Mucosa of rectum (tissue), 2 donors: Measurements from ENCODE around the gene GM2A.

ENCODE experiments used
- H3K27ac ChIP-seq, 2 donors: one replicate each; pipeline ENCODE4 v1.7.0; 2013; ENCODE audit warnings: inconsistent platforms in 2 of 2, low read depth in 2 of 2, low read length in 2 of 2
- H3K27me3 ChIP-seq, 2 donors: one replicate each; pipeline ENCODE4 v1.7.0; 2013; ENCODE audit warnings: low read length in 2 of 2; ENCODE audit not compliant: control insufficient read depth in 2 of 2, insufficient read depth in 2 of 2
- H3K36me3 ChIP-seq, 2 donors: one replicate each; pipeline ENCODE4 v1.7.0; 2013; ENCODE audit warnings: low read length in 2 of 2; ENCODE audit not compliant: control insufficient read depth in 2 of 2, insufficient read depth in 2 of 2
- H3K4me1 ChIP-seq, 2 donors: one replicate each; pipeline ENCODE4 v1.7.0; 2013; ENCODE audit warnings: low read length in 2 of 2, mild to moderate bottlenecking in 1 of 2; ENCODE audit not compliant: control insufficient read depth in 2 of 2, insufficient read depth in 2 of 2
- H3K4me3 ChIP-seq, 2 donors: one replicate each; pipeline ENCODE4 v1.7.0; 2013; ENCODE audit warnings: low read length in 2 of 2
- H3K9ac ChIP-seq, 2 donors: one replicate each; pipeline ENCODE4 v1.7.0; 2013; ENCODE audit warnings: low read length in 2 of 2, low read depth in 1 of 2, mild to moderate bottlenecking in 1 of 2
- H3K9me3 ChIP-seq, 2 donors: one replicate each; pipeline ENCODE4 v1.7.0; 2013; ENCODE audit warnings: low read length in 2 of 2; ENCODE audit not compliant: control insufficient read depth in 2 of 2
- donor health status: healthy.
- donor health status: Normal muscosa, but diverticular disease.

Gene GM2A

DNA sequence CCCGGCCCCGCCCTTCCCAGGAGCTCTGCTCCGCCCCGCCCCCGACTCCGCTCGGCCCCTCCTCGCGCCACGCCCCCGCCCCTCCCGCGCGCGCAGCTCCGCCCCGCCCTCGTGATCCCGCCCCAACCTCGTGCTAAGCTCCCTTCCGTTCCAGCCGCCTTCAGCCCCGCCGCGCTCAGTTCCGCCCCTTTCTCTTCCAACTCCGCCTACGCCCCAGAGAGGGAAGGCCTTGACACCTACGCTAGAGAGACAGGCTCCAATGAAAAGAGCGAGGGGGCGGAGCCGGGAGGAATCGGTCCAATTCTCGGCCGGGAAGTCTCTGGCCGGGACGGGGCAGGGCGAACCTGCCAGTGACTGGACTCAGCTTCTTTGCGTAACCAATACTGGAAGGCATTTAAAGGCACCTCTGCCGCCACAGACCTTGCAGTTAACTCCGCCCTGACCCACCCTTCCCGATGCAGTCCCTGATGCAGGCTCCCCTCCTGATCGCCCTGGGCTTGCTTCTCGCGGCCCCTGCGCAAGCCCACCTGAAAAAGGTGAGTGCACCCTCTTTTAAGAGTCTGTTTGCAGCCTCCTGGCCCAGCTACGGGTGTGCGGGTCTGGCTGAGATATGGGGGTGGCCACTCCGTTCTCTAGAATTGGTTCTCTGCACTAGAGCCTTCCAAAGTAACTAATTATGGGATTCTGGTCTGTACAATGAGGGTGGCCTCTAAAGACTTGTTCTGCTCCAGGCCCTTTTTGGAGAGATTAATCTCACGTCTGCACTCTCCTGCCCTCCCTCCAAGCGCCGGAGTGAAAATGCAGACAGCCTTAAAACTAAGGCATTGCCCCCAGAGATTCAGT, at the start of gene GM2A:
Gene GM2A, plus strand, starts transcription at position 424 of the 843 bp plus-strand sequence. Its CDS starts 32 bp downstream, at position 456.
- Histone ChIP-seq H3K27me3 (no peaks in the 10 kb centered on the region), H3K4me3 (peak within 1 kb of the TSS; percentile 93 to 95), H3K36me3 (no peaks in the 10 kb centered on the region), H3K27ac (peak within 1 kb of the TSS; percentile 58 to 84), H3K9ac (peak within 1 kb of the TSS; percentile 75 to 83), H3K9me3 (no peaks in the 10 kb centered on the region), H3K4me1 (peaks cover 9 to 19% of the 10 kb centered on the region in 2 donors)

DNA sequence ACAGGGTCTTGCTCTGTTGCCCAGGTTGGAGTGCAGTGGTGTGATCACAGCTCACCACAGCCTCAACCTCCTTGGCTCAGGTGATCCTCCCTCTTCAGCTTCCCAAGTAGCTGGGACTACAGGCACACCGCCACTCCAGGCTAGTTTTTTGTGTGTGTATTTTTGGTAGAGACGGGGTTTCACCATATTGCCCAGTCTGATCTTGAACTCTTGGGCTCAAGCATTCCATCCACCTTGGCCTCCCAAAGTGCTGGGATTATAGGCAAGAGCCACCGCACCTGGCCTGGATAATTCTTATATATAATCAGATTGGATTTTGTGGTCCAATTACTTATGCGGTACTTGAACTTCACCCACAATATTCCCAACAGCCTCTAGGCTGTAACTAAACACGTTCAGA, 48.9 kb upstream of the GM2A start:
- Histone ChIP-seq H3K9ac (no peak overlapping the region), H3K27me3 (no peaks in the 10 kb centered on the region), H3K27ac (no peak overlapping the region), H3K9me3 (no peaks in the 10 kb centered on the region), H3K36me3 (peaks cover 0 to 12% of the 10 kb centered on the region in 2 donors), H3K4me1 (peaks cover 5 to 7% of the 10 kb centered on the region in 2 donors), H3K4me3 (no peak overlapping the region)

DNA sequence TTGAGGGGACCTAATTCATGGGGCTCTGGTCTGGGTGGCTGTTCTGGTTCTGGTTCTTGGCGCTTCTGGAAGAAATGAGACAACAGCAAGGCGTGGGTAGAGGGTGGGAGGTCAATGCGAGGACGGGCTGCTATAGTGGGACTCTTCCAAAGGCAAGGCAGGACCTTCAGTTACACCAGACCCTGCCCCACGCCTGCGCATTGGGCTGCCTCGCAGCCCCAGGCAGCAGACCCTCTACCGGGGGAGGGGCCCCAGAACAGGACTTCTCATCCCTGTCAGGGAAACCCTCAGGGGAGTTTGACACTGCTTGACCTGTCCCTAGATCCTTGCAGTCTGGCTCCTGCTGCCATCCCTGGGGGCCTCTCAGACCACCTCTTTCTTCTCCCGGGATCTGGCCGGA, 47.6 kb upstream of the GM2A start:
- no peak overlapping the region for H3K4me3 ChIP-seq
- H3K9me3 ChIP-seq: no peaks in the 10 kb centered on the region
- H3K36me3 ChIP-seq: peaks cover 0 to 8% of the 10 kb centered on the region in 2 donors
- no peaks in the 10 kb centered on the region for H3K27me3 ChIP-seq
- H3K9ac ChIP-seq: no peak overlapping the region
- H3K4me1 ChIP-seq: peaks cover 5 to 8% of the 10 kb centered on the region in 2 donors
- H3K27ac ChIP-seq: no peak overlapping the region

DNA sequence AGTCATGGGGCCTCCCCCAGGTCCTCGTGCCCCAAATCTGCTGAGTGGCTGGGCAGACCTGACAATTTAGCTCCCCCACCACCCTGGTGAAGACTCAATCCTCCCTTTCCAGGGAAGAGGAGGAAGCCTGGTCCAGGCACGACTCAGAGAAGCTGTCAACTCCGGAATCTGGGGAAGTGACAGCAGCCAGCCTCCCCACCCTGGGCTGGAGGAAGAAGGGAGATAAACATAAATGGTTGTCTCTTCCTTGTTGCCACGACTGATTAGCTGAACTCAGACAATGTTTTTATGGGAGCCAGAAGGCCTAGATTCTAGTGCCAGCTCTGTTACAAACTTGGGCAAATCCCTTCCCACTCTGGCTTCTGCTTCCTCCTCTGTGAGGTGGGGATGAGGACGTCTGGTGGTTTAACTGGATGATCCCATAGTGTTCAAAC, 44.5 kb upstream of the GM2A start:
- Histone ChIP-seq H3K36me3 (no peaks in the 10 kb centered on the region), H3K4me1 (peaks cover 11% of the 10 kb centered on the region in 2 donors), H3K9ac (no peak overlapping the region), H3K27ac (peak overlapping the region; percentile 22 to 56), H3K4me3 (no peak overlapping the region), H3K27me3 (no peaks in the 10 kb centered on the region), H3K9me3 (no peaks in the 10 kb centered on the region)

DNA sequence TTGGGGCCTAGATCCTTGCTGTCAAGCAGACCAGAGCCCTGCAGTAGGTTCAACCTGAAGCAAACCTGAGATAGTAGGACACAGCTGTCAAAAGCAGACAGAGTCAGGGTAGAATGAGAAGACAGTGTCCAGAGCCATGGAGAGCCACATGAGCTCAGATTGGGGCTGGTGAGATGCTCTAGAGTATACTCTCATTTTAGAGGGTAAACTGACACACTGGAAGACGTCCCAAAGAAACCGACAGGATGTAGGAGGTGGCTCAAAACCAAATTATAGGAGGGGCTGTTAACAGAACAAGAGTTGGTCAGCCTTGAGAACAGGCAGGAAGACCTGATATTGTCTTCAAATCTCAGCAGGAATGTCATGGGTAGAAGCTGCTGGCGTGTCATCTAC, 40.6 kb upstream of the GM2A start:
- Histone ChIP-seq H3K27ac (peak overlapping the region; percentile 4 to 72), H3K9me3 (no peaks in the 10 kb centered on the region), H3K4me1 (peaks cover 22 to 26% of the 10 kb centered on the region in 2 donors), H3K4me3 (peak overlapping the region in 1 of 2 donors; percentile 31), H3K27me3 (no peaks in the 10 kb centered on the region), H3K9ac (no peak overlapping the region), H3K36me3 (no peaks in the 10 kb centered on the region)

DNA sequence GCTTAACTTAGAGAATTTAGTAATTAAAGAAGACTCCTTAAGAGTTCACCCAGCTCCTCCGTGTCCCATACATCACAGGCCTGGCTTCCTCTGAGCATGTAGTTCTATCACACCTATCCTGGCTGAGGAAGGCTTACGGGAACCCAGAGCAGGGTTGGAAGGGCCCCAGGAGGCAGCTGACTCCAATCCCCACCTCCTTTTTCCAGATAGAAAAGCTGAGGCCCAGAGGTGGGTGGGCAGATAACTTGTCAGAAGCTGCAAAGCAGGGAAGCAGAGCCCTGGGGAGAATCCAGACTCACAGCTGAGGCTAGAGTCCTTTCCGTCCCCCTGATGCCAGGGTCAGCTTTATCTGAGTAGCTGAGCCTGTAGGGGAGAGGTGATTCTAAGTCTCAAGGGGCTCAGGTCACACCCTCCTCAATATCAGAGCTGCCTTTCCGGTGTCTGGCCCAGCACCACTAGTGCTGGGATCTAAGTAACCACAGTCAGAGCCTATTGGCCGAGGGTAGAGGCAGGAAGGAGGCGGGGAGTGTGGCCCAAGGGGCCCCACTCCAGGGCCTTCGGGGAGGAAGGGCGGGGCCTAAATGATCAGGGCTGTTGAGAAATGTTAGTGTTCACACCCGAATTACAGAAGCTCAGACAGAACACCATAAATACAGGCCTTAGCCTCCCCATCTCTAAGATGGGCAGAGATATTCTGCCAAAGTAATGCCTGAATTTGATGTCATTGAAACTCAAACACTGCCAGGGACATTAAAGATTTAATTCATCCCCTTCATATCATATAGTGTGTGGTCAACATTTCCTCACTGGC, 39.0 kb upstream of the GM2A start:
- H3K4me1 ChIP-seq: peaks cover 19 to 20% of the 10 kb centered on the region in 2 donors
- peak overlapping the region in 1 of 2 donors; percentile 27 for H3K4me3 ChIP-seq
- peak overlapping the region in 1 of 2 donors; percentile 66 for H3K9ac ChIP-seq
- no peaks in the 10 kb centered on the region for H3K27me3 ChIP-seq
- no peaks in the 10 kb centered on the region for H3K9me3 ChIP-seq
- no peaks in the 10 kb centered on the region for H3K36me3 ChIP-seq
- peak overlapping the region; percentile 59 to 87 for H3K27ac ChIP-seq

DNA sequence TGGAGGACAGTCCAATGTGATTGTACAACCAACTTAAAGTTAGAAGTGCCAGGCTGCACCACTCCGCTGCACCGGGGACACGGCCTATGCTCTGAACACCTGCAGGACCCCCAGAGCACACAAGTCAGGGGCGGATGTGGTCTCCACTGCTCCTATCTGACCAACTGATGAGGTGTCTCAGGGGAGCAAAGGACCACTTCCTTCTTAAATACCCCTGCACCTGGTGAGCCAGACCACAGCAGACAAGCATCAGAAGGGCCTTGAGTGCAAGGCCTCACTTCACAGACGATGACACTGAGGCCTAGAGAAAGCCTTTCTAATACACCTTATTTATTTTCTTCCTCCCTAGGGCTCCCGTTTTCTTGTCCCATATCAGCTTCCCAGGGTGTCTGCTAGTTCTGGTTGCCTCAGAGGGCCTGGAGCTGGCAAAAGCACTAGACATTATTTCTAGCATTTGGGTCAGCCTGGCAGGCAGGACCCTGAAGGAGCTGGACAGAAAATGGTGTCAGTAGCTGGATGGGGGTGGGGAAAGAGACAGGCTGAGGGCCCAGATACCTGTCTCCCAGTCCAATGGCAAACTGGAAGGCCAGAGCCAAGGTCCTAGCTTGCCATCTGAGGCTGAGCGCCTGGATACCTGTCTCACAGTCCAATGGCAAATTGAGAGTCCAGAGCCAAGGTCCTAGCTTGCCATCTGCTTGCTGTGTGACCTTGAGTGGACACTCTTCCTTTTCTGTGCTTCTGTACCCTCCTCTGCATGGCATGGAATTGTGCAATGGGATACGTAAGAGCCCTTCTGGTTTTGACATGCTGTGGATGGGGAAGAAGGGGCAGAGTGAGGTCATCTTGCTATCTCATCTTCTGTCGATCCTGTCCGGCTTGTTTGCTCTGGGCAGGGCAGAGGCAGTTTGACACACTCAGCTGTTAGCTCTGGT, 38.1 kb upstream of the GM2A start:
- H3K27me3 ChIP-seq: no peaks in the 10 kb centered on the region
- H3K9ac ChIP-seq: peak overlapping the region in 1 of 2 donors; percentile 60
- H3K36me3 ChIP-seq: no peaks in the 10 kb centered on the region
- no peaks in the 10 kb centered on the region for H3K9me3 ChIP-seq
- peak overlapping the region in 1 of 2 donors; percentile 34 for H3K4me3 ChIP-seq
- H3K4me1 ChIP-seq: peaks cover 18 to 20% of the 10 kb centered on the region in 2 donors
- H3K27ac ChIP-seq: peak overlapping the region; percentile 46 to 87

DNA sequence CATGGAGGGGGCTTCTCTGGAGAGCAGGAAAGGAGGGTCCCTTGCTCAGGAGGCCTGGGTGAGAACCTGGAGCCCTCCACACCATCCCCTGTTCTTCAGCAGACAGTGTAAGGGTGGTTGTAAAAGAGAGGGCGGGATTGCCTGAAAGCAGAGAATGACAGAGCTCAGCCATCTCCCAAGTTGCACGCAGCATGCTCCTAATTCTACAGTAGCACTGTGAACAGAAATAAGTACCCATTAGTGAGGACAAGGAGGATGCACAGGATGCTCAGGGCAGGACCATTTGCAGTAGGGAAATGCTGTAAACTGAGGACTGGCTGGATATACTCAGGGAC, 37.5 kb upstream of the GM2A start:
- peak overlapping the region in 1 of 2 donors; percentile 34 for H3K4me3 ChIP-seq
- no peaks in the 10 kb centered on the region for H3K9me3 ChIP-seq
- no peaks in the 10 kb centered on the region for H3K36me3 ChIP-seq
- no peaks in the 10 kb centered on the region for H3K27me3 ChIP-seq
- peak overlapping the region in 1 of 2 donors; percentile 87 for H3K27ac ChIP-seq
- H3K4me1 ChIP-seq: peaks cover 18 to 24% of the 10 kb centered on the region in 2 donors
- no peak overlapping the region for H3K9ac ChIP-seq

DNA sequence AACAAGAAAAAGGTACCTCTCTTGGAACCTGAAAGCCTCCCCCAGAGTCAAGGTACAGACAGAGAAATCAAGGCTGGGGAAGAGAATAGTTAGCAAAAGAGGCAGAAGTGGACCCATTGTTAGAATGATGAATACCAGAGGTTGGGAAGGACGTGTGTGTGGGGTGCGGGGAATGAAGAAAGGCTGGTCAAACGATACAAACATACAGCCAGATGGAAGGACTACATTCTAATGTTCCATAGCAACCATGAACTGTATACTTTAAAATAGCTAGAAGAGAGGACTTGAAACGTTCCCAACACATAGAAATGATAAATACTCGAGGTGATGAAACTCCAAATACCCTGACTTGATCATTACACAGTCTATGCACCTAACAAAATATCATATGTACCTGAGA, 36.2 kb upstream of the GM2A start:
- H3K4me1 ChIP-seq: peaks cover 20 to 30% of the 10 kb centered on the region in 2 donors
- no peak overlapping the region for H3K9ac ChIP-seq
- H3K27me3 ChIP-seq: no peaks in the 10 kb centered on the region
- H3K9me3 ChIP-seq: no peaks in the 10 kb centered on the region
- H3K36me3 ChIP-seq: no peaks in the 10 kb centered on the region
- no peak overlapping the region for H3K27ac ChIP-seq
- no peak overlapping the region for H3K4me3 ChIP-seq
